GM10248 (cell line): Measurements from ENCODE around the gene OLA1.

Experiments used
- CTCF ChIA-PET: fragments of 300-600 bp; sonication (Branson Sonifier 250); formaldehyde crosslinking; extraction: SDS; loops from one replicate; lab custom pipeline; 2021; ENCODE audit warnings: antibody characterized with exemption; lab: Yijun Ruan, JAX
- POLR2A ChIA-PET: fragments of 350-650 bp; sonication (Branson Sonifier 250); formaldehyde crosslinking; extraction: SDS; loops from one replicate; lab custom pipeline; 2020; ENCODE audit warnings: antibody characterized with exemption; lab: Yijun Ruan, JAX
- DNase-seq: peaks from one replicate; pipeline ENCODE4 v3.0.0; 2012; ENCODE audit errors: extremely low spot score
- CTCF ChIP-seq: IDR thresholded peaks from 2 replicates; pipeline ENCODE4 v1.5.1; 2012; ENCODE audit warnings: mild to moderate bottlenecking, low read depth; ENCODE audit errors: extremely low read depth, missing control alignments, control extremely low read depth

Gene OLA1

GRCh38 chr2:174233771-174234275 lies 14.5 kb downstream of the OLA1 start:
- no peak for DNase-seq
- POLR2A ChIA-PET: no interaction called here
- CTCF ChIA-PET: interaction anchor here (0.9 to 1.0 kb wide), 2 partner anchors 11 to 16 kb away, joined by 3 read pairs; no protein-coding TSS in a partner anchor
- TF ChIP-seq CTCF: no peak

GRCh38 chr2:174227748-174228147 lies 20.6 kb downstream of the OLA1 start:
- DNase-seq: no peak
- ChIA-PET POLR2A (no interaction called here), CTCF (no interaction called here)
- TF ChIP-seq CTCF: no peak

GRCh38 chr2:174224665-174225288 lies 23.6 kb downstream of the OLA1 start:
- no peak for TF ChIP-seq CTCF
- ChIA-PET POLR2A (no interaction called here), CTCF (interaction anchor here (1.0 to 3.0 kb wide), 4 partner anchors 8 to 21 kb away, joined by 3 to 10 read pairs (median 4); no protein-coding TSS in a partner anchor)
- DNase-seq: no peak

- ChIA-PET POLR2A (no interaction called here), CTCF (interaction anchor here (0.7 to 3.0 kb wide), 3 partner anchors 11 to 22 kb away, joined by 3 to 10 read pairs (median 4); no protein-coding TSS in a partner anchor)
- no peak for TF ChIP-seq CTCF
- DNase-seq: no peak
These were observed 24.2 kb downstream of the OLA1 start for GRCh38 chr2:174224125-174224524.

GRCh38 chr2:174223388-174223787 lies 24.9 kb downstream of the OLA1 start:
- DNase-seq: no peak
- no peak for TF ChIP-seq CTCF
- CTCF ChIA-PET: interaction anchor here (3.0 kb wide), 1 partner anchor 23 kb away, joined by 10 read pairs; no protein-coding TSS in a partner anchor
- POLR2A ChIA-PET: no interaction called here

GRCh38 chr2:174222154-174222553 lies 26.2 kb downstream of the OLA1 start:
- no peak for DNase-seq
- ChIA-PET CTCF (no interaction called here), POLR2A (no interaction called here)
- no peak for TF ChIP-seq CTCF
